ENCODE data around the gene RPL35.

Gene RPL35

DNA sequence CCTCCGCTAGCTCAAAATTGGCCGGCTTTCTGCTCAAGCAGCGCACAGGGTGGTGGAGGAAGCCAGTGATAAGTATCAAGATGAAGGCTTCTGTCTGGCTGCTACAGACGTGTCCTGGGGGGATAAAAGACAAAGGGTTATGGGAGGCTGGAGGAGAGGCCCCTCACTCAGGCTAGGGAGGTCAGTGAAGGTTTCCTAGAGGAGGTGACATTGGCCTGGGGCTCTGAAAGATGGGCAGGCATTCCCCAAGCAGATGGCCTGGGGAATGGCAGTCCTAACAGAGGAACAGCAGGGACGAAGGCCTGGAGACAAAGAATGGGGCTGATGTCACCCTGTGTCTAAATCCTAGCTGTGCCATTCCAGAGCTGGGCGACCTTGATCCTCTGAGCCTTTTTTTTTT lies 52.5 kb downstream of the RPL35 start:
- DNase-seq (ENCODE audit: low read depth) = no peak
- TF ChIP-seq CTCF (conservative IDR thresholded peaks at IDR 0.05; ENCODE audit: low read length) = no peak
- H3K4me3 ChIP-seq (ENCODE audit: low read length) = no peak overlapping the region

GRCh38 chr9:124808246-124808956 lies 53.4 kb downstream of the RPL35 start:
- no peak overlapping the region for H3K4me3 ChIP-seq (ENCODE audit: low read length)
- TF ChIP-seq CTCF (conservative IDR thresholded peaks at IDR 0.05; ENCODE audit: low read length) = no peak
- no peak for DNase-seq (ENCODE audit: low read depth)

All from AG10803 (cell line).